Endothelial cell of umbilical vein (primary cell): Measurements from ENCODE around the gene SLCO3A1. TPM values are rescaled to one million over a fixed set of nuclear protein-coding genes. Genes with fewer than 3 reads are reported as not detected.

Experiments
- BruUV-seq: library from RNA; stranded (reverse); fragments of 400-500 nt; replicated peaks from 2 replicates; lab custom pipeline; 2021; lab: Mats Ljungman, UMichigan
- CTCF ChIA-PET: fragments of 300-600, 350-600 bp; sonication (Branson Sonifier 250); formaldehyde crosslinking; loops from one replicate; lab custom pipeline; 2021; ENCODE audit warnings: antibody characterized with exemption, inconsistent platforms; lab: Charles Lee
- POLR2A ChIA-PET: fragments of 300-600, 350-600 bp; sonication (Branson Sonifier 250); formaldehyde crosslinking; loops from one replicate; lab custom pipeline; 2021; ENCODE audit warnings: antibody characterized with exemption, inconsistent platforms; lab: Charles Lee
- DNase-seq: peaks from one replicate; pipeline ENCODE4 v3.0.0-alpha.2; 2011; ENCODE audit warnings: low read depth, low spot score
- FAIRE-seq: peaks from 2 replicates; lab custom pipeline; 2011; peaks lifted over from hg19 to GRCh38; lab: Jason Lieb, UNC
- H2AFZ ChIP-seq: 2 replicates; pipeline ENCODE4 v1.6.0; 2012; ENCODE audit warnings: low read depth, low read length, control low read depth, inconsistent platforms
- H3K27ac ChIP-seq: 2 replicates; pipeline ENCODE4 v1.5.1; 2011; ENCODE audit warnings: low read depth, mild to moderate bottlenecking, control low read depth, low read length, moderate library complexity; ENCODE audit not compliant: insufficient read depth
- H3K27me3 ChIP-seq, 2 experiments: 2 replicates each; pipeline versions ENCODE4 v1.6.0 to v1.6.1; 2011; ENCODE audit warnings: low read length in 2 of 2, mixed read lengths in 1 of 2; ENCODE audit not compliant: control insufficient read depth in 2 of 2, insufficient read depth in 2 of 2
- H3K36me3 ChIP-seq, 2 experiments: 2 replicates in 1 of 2; 3 replicates in 1 of 2; pipeline ENCODE4 v1.5.1; 2011; ENCODE audit warnings: low read length in 2 of 2, mild to moderate bottlenecking in 1 of 2, moderate library complexity in 1 of 2; ENCODE audit not compliant: control insufficient read depth in 2 of 2, insufficient read depth in 2 of 2; ENCODE audit errors: extremely low read depth in 1 of 2
- H3K4me1 ChIP-seq: 3 replicates; pipeline ENCODE4 v1.5.1; 2011; ENCODE audit warnings: mild to moderate bottlenecking, low read length; ENCODE audit not compliant: control insufficient read depth, insufficient read depth; ENCODE audit errors: extremely low read depth
- H3K4me2 ChIP-seq: 2 replicates; pipeline ENCODE4 v1.6.1; 2011; ENCODE audit warnings: low read length, control low read depth, mixed read lengths; ENCODE audit not compliant: insufficient read depth
- H3K4me3 ChIP-seq, 3 experiments: fragments of 200-600 bp in 1 of 3; sonication (generic), shearing (Covaris generic) in 1 of 3; replicated peaks in 1 of 3; 2 replicates each; pipeline ENCODE4 v1.5.1; 2011 to 2016; ENCODE audit warnings: control low read depth in 3 of 3, low read length in 3 of 3, mild to moderate bottlenecking in 2 of 3, inconsistent platforms in 1 of 3, low read depth in 1 of 3, moderate library complexity in 1 of 3; ENCODE audit not compliant: insufficient read depth in 1 of 3
- H3K79me2 ChIP-seq: 2 replicates; pipeline ENCODE4 v1.6.0; 2012; ENCODE audit warnings: low read length, inconsistent platforms; ENCODE audit not compliant: control insufficient read depth, insufficient read depth
- H3K9ac ChIP-seq: replicated peaks from 2 replicates; pipeline ENCODE3; 2011; ENCODE audit warnings: low read length, control low read depth; ENCODE audit not compliant: insufficient read depth; ENCODE audit errors: extremely low read depth
- H3K9me1 ChIP-seq: replicated peaks from 3 replicates; pipeline ENCODE4 v1.6.0; 2011; ENCODE audit warnings: mild to moderate bottlenecking, low read length; ENCODE audit not compliant: control insufficient read depth, insufficient read depth; ENCODE audit errors: extremely low read depth
- H3K9me3 ChIP-seq: replicated peaks from 2 replicates; pipeline ENCODE4 v1.5.1; 2012; ENCODE audit warnings: low read length, inconsistent platforms; ENCODE audit not compliant: control insufficient read depth, insufficient read depth
- H4K20me1 ChIP-seq: replicated peaks from 2 replicates; pipeline ENCODE3; 2011; ENCODE audit warnings: mild to moderate bottlenecking, low read length; ENCODE audit not compliant: control insufficient read depth, insufficient read depth; ENCODE audit errors: extremely low read depth
- EZH2 ChIP-seq: IDR thresholded peaks from 2 replicates; pipeline ENCODE4 v1.6.1; 2012; ENCODE audit warnings: borderline replicate concordance, low read depth, mild to moderate bottlenecking, moderate library complexity, low read length, inconsistent platforms; ENCODE audit not compliant: severe bottlenecking
- FOS ChIP-seq: IDR thresholded peaks from 2 replicates; pipeline ENCODE4 v1.6.1; 2011; ENCODE audit warnings: mild to moderate bottlenecking, low read length, moderate library complexity, borderline replicate concordance; ENCODE audit not compliant: insufficient read depth
- JUN ChIP-seq: IDR thresholded peaks from 2 replicates; pipeline ENCODE4 v1.6.1; 2011; ENCODE audit warnings: borderline replicate concordance, low read depth; ENCODE audit not compliant: insufficient read length, insufficient read depth
- MYC ChIP-seq: IDR thresholded peaks from one replicate; pipeline ENCODE4 v1.6.1; 2011; ENCODE audit warnings: mild to moderate bottlenecking, low read depth, low read length
- POLR2AphosphoS5 ChIP-seq: IDR thresholded peaks from 2 replicates; pipeline ENCODE4 v1.6.1; 2012; ENCODE audit warnings: low read depth, mild to moderate bottlenecking, control low read depth, low read length, moderate library complexity; ENCODE audit not compliant: insufficient read depth
- dilution Hi-C: fragments of 300-500 bp; cut with MboI; formaldehyde crosslinking; loops from one replicate; pipeline ENCODE4 v1.15.0; 2019; ENCODE audit warnings: low sequenced_read_pairs; ENCODE audit not compliant: extremely low pct_ligation_motif_present
- intact Hi-C: fragments of 100-400 bp; cut with micrococcal nuclease; formaldehyde crosslinking; loops from one replicate; pipeline ENCODE4 v1.10.0; 2022
- polyA plus RNA-seq, 4 experiments: library from polyadenylated mRNA; depleted of rRNA in 3 of 4; stranded (reverse) in 3 of 4; unstranded in 1 of 4; fragments of >200 nt; gene quantifications; 2 replicates each; pipeline versions ENCODE4 v1.2.1 to v1.2.3, GENCODE V29; 2011 to 2012; ENCODE audit warnings: missing spikeins in 1 of 4
- total RNA-seq: library from RNA; stranded (reverse); gene quantifications from 2 replicates; pipeline ENCODE4 v1.2.3, GENCODE V29; 2021
- TF ChIP-seq, protein P1 (sequence below): IDR thresholded peaks from 2 replicates; pipeline ENCODE4 v1.6.1; 2011; ENCODE audit not compliant: insufficient read depth, insufficient read length
- TF ChIP-seq, protein P2 (sequence below), 2 donors: IDR thresholded peaks; 1 replicate in 1 of 2; 2 replicates in 1 of 2; pipeline ENCODE4 v1.5.1; 2011; ENCODE audit warnings: low read length in 2 of 2, mild to moderate bottlenecking in 2 of 2, moderate library complexity in 2 of 2, control low read depth in 1 of 2, inconsistent platforms in 1 of 2, low read depth in 1 of 2; ENCODE audit not compliant: insufficient read depth in 1 of 2; ENCODE audit errors: extremely low read depth in 1 of 2

SLCO3A1 gene
- total and polyA plus RNA-seq, 2 donors (not counting 3 experiments of a cell fraction or from before 2014, with no cell fraction given), result 0.88 to 0.92 TPM

DNA sequence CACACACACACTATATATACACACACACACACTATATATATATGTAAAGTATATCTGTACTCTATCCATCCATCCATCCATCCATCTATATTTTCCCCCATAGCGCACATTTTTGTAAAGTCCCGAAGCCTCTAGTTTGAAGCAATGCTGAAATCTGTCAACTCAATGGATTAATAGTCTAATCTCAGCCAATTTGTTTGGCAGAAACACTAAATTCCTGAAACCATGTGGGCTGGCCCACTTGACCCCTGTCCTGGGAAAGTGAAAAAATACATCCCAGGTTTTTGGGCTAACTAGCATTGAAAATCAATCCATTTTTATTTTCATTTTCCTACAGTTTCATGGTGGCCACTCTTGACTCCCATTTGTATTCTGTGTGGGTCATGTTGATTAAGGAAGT, 166.7 kb downstream of the SLCO3A1 start:
- no peak for FAIRE-seq
- Histone ChIP-seq H3K4me3 (no peak overlapping the region), H3K79me2 (no peaks in the 10 kb centered on the region), H3K27me3 (no peaks in the 10 kb centered on the region), H3K9ac (no peak overlapping the region), H3K4me1 (no peaks in the 10 kb centered on the region), H3K9me1 (no peaks in the 10 kb centered on the region), H3K4me2 (no peak overlapping the region), H3K9me3 (no peaks in the 10 kb centered on the region), H2AFZ (no peak overlapping the region), H3K27ac (no peak overlapping the region), H4K20me1 (no peaks in the 10 kb centered on the region), H3K36me3 (no peaks in the 10 kb centered on the region)
- BruUV-seq, result no TSS peak
- POLR2A ChIA-PET, result no interaction called here
- DNase-seq, result no peak
- CTCF ChIA-PET, result no interaction called here
- dilution Hi-C loops, result no loop called here
- no peak for TF ChIP-seq EZH2
- no peak for TF ChIP-seq JUN
- TF ChIP-seq FOS, result no peak
- TF ChIP-seq, protein P1, sequence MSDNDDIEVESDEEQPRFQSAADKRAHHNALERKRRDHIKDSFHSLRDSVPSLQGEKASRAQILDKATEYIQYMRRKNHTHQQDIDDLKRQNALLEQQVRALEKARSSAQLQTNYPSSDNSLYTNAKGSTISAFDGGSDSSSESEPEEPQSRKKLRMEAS, result no peak
- TF ChIP-seq POLR2AphosphoS5, result no peak
- TF ChIP-seq MYC, result no peak
- TF ChIP-seq, protein P2, sequence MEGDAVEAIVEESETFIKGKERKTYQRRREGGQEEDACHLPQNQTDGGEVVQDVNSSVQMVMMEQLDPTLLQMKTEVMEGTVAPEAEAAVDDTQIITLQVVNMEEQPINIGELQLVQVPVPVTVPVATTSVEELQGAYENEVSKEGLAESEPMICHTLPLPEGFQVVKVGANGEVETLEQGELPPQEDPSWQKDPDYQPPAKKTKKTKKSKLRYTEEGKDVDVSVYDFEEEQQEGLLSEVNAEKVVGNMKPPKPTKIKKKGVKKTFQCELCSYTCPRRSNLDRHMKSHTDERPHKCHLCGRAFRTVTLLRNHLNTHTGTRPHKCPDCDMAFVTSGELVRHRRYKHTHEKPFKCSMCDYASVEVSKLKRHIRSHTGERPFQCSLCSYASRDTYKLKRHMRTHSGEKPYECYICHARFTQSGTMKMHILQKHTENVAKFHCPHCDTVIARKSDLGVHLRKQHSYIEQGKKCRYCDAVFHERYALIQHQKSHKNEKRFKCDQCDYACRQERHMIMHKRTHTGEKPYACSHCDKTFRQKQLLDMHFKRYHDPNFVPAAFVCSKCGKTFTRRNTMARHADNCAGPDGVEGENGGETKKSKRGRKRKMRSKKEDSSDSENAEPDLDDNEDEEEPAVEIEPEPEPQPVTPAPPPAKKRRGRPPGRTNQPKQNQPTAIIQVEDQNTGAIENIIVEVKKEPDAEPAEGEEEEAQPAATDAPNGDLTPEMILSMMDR (IDR thresholded peaks at IDR 0.05; ENCODE audit: extremely low read depth in 1 of 2, insufficient read depth in 1 of 2, low read depth in 1 of 2, low read length in 2 of 2), result no peak
- intact Hi-C loops, result no loop called here
